Chondrocyte (in vitro differentiated cells): ENCODE data around the gene TSFM. TPM values are rescaled to one million over a fixed set of nuclear protein-coding genes. Genes with fewer than 3 reads are reported as not detected.

Experiments used
- DNase-seq: peaks from one replicate; pipeline ENCODE4 v3.0.0; 2021; ENCODE audit warnings: mixed read lengths, low spot score
- H3K27ac Mint-ChIP-seq: one replicate; pipeline ENCODE4 v1.8.0; 2021; ENCODE audit warnings: mild to moderate bottlenecking, moderate library complexity, mixed read lengths; ENCODE audit not compliant: unreplicated experiment
- H3K27me3 Mint-ChIP-seq: 2 replicates; pipeline ENCODE4 v1.8.0; 2021; ENCODE audit warnings: low read depth, mixed read lengths
- H3K36me3 Mint-ChIP-seq: 2 replicates; pipeline ENCODE4 v1.8.0; 2021; ENCODE audit warnings: low read depth, mixed read lengths
- H3K4me1 Mint-ChIP-seq: 2 replicates; pipeline ENCODE4 v1.8.0; 2021; ENCODE audit warnings: low read depth, mild to moderate bottlenecking, mixed read lengths
- H3K4me3 Mint-ChIP-seq: one replicate; pipeline ENCODE4 v1.8.0; 2021; ENCODE audit warnings: mild to moderate bottlenecking, moderate library complexity, mixed read lengths; ENCODE audit not compliant: unreplicated experiment
- H3K9me3 Mint-ChIP-seq: 2 replicates; pipeline ENCODE4 v1.8.0; 2021; ENCODE audit warnings: low read depth, mixed read lengths
- total RNA-seq: library from RNA; stranded (reverse); gene quantifications from 3 replicates; pipeline ENCODE4 v1.2.1, GENCODE V29; 2021
- TF ChIP-seq, protein P1 (sequence below): fragments of 200-600 bp; sonication (generic); IDR thresholded peaks from 2 replicates; pipeline ENCODE4 v1.5.0; 2021; ENCODE audit warnings: antibody characterized with exemption, mild to moderate bottlenecking, moderate library complexity

TSFM gene
- total RNA-seq, 1 donor from 2014 or later, result 19.9 TPM

DNA sequence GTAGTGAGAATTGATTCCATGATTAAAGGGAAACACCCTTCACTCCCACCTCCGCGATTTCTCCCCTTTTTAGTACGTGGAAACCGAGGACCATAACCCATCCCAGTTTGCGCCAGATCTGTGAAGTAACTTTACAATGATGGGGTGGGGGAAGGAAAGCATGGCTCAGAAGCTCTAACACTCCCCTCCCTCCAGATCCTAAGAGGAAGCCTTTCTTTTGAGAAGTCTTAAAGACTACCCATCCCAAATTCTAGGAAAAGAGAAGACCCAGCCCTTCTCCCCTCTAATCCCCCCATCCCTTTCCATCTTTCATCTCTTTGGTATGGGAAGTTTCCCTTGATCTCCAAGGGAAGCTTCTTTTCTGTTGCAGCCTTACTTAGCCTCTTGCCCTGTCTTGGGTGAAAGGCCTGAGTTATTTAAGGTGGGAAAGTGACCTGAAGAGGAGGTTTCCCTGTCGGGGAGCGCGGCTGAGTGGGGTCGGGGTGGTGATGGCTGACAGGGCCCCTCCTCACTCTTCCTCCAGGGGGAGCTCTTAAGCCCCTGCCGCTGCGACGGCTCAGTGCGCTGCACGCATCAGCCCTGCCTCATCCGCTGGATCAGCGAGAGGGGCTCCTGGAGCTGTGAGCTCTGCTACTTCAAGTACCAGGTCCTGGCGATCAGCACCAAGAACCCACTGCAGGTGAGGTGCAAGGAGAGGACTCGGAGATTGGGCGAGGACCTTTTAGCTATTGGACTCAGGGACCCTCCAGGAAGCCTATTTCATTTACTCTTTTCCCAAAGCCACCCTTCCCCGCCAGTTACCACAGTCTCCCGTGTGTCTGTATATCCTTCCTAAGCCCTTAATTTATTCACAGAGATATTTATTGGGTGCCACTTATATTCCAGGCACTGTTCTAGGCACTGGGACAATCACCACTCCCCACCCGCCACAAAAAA is 25.9 kb upstream of the TSFM start:
- H3K4me3 Mint-ChIP-seq, result peak overlapping the region; percentile 70
- peaks cover 27% of the 10 kb centered on the region for H3K4me1 Mint-ChIP-seq
- no peaks in the 10 kb centered on the region for H3K9me3 Mint-ChIP-seq
- H3K36me3 Mint-ChIP-seq, result peaks cover 12% of the 10 kb centered on the region
- H3K27me3 Mint-ChIP-seq, result no peaks in the 10 kb centered on the region
- TF ChIP-seq, protein P1, sequence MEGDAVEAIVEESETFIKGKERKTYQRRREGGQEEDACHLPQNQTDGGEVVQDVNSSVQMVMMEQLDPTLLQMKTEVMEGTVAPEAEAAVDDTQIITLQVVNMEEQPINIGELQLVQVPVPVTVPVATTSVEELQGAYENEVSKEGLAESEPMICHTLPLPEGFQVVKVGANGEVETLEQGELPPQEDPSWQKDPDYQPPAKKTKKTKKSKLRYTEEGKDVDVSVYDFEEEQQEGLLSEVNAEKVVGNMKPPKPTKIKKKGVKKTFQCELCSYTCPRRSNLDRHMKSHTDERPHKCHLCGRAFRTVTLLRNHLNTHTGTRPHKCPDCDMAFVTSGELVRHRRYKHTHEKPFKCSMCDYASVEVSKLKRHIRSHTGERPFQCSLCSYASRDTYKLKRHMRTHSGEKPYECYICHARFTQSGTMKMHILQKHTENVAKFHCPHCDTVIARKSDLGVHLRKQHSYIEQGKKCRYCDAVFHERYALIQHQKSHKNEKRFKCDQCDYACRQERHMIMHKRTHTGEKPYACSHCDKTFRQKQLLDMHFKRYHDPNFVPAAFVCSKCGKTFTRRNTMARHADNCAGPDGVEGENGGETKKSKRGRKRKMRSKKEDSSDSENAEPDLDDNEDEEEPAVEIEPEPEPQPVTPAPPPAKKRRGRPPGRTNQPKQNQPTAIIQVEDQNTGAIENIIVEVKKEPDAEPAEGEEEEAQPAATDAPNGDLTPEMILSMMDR, result peak; percentile 80
- no peak overlapping the region for H3K27ac Mint-ChIP-seq
- DNase-seq, result no peak

GRCh38 chr12:57757771-57758170 is 24.8 kb upstream of the TSFM start:
- TF ChIP-seq, protein P1, result no peak
- peaks cover 12% of the 10 kb centered on the region for H3K36me3 Mint-ChIP-seq
- peaks cover 22% of the 10 kb centered on the region for H3K4me1 Mint-ChIP-seq
- H3K4me3 Mint-ChIP-seq, result no peak overlapping the region
- no peak for DNase-seq
- no peak overlapping the region for H3K27ac Mint-ChIP-seq
- peaks cover 2% of the 10 kb centered on the region for H3K27me3 Mint-ChIP-seq
- no peaks in the 10 kb centered on the region for H3K9me3 Mint-ChIP-seq

DNA sequence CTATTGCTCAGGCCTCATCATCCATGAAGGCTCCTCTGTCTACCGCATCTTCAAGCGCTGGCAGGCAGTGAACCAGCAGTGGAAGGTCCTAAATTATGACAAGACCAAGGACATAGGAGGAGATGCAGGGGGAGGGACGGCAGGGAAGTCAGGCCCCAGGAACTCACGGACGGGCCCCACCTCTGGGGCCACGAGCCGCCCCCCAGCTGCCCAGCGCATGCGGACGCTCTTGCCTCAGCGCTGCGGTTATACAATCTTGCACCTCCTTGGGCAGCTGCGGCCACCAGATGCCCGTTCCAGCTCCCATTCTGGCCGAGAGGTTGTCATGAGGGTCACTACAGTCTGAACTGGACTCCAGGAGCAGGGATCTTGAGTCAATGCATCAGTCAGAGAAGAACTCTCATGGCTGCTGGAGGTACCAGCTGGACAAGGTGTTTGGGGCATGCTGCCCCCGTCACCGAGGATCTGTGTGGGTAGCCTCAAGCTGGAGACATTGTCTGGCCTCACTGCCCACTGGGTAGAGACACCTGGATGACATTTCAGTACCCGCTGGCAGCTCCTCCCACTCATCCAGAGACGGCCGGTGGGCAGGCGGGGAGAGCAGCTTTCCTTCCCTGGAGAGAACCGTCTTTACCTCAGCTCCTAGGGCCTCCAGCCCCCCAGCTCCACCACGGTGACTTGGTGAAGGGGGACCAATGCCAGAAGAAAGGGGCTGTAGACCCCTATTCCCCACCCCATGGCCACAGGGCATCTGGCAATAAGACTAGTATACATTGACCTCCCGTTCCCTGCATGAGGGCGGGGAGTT is 23.8 kb upstream of the TSFM start:
- no peak overlapping the region for H3K27ac Mint-ChIP-seq
- H3K27me3 Mint-ChIP-seq, result peaks cover 10% of the 10 kb centered on the region
- peaks cover 12% of the 10 kb centered on the region for H3K36me3 Mint-ChIP-seq
- TF ChIP-seq, protein P1, result no peak
- no peak overlapping the region for H3K4me3 Mint-ChIP-seq
- DNase-seq, result no peak
- peaks cover 19% of the 10 kb centered on the region for H3K4me1 Mint-ChIP-seq
- H3K9me3 Mint-ChIP-seq, result no peaks in the 10 kb centered on the region

DNA sequence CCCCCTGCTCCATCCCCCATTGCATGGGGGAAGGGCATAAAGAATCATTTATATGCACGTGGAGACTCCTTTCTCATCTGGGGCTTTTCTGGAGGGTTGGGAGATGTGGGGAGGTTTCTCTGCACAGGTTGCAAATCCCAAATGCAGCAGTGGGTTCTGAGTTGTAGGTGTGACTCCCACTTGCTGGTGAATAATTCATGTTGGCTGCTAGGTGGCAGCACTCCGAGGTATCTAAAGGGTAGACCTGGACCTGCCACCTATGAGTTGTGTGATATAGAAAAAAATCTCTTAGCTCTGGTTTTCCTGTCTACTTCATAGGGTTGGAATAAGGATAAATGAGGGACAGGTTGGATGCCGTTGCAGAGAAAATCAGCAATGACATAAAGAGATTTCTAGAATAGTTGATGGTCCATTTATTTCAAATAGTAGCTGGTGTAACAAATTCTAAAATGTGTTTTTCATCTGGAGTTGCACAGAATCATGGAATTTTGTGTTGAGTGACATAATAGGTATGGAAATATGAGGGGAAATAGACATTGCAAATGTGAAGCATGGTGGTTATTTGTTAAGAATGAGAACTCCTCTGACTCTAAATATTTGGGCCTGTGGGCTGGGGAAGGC is 23.1 kb upstream of the TSFM start:
- peaks cover 15% of the 10 kb centered on the region for H3K36me3 Mint-ChIP-seq
- H3K27me3 Mint-ChIP-seq, result peaks cover 18% of the 10 kb centered on the region
- DNase-seq, result no peak
- no peak overlapping the region for H3K4me3 Mint-ChIP-seq
- no peaks in the 10 kb centered on the region for H3K9me3 Mint-ChIP-seq
- H3K27ac Mint-ChIP-seq, result no peak overlapping the region
- TF ChIP-seq, protein P1, result peak; percentile 70
- H3K4me1 Mint-ChIP-seq, result peaks cover 18% of the 10 kb centered on the region
